Neuron (in vitro differentiated cells): ENCODE data around the gene PLEKHD1.

Experiments used
- H2AFZ ChIP-seq: one replicate; pipeline ENCODE4 v1.6.1; 2013; ENCODE audit warnings: low read depth, mild to moderate bottlenecking, inconsistent platforms, low read length, moderate library complexity
- H3K27me3 ChIP-seq: one replicate; pipeline ENCODE4 v1.6.1; 2013; ENCODE audit warnings: low read length; ENCODE audit not compliant: insufficient read depth
- H3K36me3 ChIP-seq: one replicate; pipeline ENCODE4 v1.6.1; 2013; ENCODE audit warnings: low read length; ENCODE audit not compliant: insufficient read depth
- H3K4me1 ChIP-seq: one replicate; pipeline ENCODE4 v1.6.1; 2013; ENCODE audit warnings: low read length; ENCODE audit not compliant: insufficient read depth
- H3K4me3 ChIP-seq: 2 replicates; pipeline ENCODE4 v1.5.1; 2013; ENCODE audit warnings: mild to moderate bottlenecking, low read length, moderate library complexity
- H3K9me3 ChIP-seq: one replicate; pipeline ENCODE4 v1.6.1; 2013; ENCODE audit warnings: low read length

PLEKHD1 gene

DNA sequence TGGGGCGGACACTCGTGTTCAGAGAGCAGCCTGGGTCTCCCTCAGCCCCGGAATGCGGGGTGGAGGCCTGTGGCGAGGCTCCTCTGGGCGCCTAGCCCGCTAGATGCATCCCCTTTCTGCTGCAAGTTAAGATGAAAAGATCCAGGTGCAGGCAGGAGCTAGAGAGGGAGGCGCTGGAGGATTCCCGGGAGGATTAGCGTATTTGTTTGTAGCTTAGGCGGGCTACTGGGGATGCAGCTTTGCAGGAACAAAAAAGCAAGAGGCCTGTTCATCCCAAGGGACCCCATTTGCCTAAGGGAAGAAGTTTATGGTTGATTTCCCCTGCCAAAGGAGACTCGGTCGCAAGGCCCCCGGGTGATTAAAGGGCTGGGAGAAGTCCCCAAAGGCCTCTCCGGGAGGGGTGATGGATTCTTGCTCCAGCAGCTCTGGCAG is 89.3 kb downstream of the PLEKHD1 start:
- Histone ChIP-seq H3K4me1 (peaks cover 12% of the 10 kb centered on the region), H2AFZ (peak overlapping the region; percentile 80), H3K4me3 (peak overlapping the region; percentile 82), H3K27me3 (no peaks in the 10 kb centered on the region), H3K36me3 (peaks cover 35% of the 10 kb centered on the region), H3K9me3 (peaks cover 17% of the 10 kb centered on the region)

DNA sequence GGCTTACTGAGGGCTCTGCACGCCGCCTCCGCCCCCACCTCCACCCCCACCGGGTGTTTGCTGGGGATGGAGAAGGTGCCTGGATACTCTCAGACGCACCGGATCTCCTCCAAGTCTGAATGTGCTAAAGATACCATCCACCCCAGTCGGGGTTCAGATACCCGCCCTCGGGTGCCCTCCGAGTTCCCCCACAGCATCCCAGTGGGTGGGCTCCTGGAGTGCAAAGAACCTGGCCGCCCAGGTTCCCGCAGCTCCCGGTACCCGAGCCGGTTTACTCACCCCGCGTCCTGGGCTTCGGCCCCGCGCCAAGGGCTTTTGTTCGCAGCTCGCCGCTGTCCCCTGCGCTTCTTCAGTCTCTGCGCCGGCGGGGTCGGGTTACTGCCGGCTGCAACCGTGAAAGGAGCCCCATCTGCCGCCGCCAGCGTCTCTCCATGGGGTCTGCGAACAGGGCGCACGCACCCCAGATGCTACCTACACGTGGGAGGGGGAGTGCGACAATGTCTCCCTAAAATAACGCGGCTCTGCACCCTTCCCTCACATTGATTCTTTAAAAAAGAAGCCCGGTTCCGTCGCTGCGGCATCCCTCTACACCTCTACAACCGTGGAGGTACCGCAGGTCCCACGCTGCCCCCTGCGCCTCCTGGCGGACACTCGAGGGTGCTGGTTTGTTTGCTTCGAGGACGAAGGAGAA is 89.9 kb downstream of the PLEKHD1 start, which contains the start of gene CCDC177:
CCDC177 (minus strand) TSS at position 609 of the 691 bp plus-strand sequence. CDS start 1,249 bp downstream, outside the sequence.
- Histone ChIP-seq H3K9me3 (peaks cover 17% of the 10 kb centered on the region), H2AFZ (peak within 1 kb of the TSS; percentile 80), H3K4me1 (peaks cover 12% of the 10 kb centered on the region), H3K27me3 (no peaks in the 10 kb centered on the region), H3K36me3 (peaks cover 31% of the 10 kb centered on the region), H3K4me3 (peak within 1 kb of the TSS; percentile 82)

DNA sequence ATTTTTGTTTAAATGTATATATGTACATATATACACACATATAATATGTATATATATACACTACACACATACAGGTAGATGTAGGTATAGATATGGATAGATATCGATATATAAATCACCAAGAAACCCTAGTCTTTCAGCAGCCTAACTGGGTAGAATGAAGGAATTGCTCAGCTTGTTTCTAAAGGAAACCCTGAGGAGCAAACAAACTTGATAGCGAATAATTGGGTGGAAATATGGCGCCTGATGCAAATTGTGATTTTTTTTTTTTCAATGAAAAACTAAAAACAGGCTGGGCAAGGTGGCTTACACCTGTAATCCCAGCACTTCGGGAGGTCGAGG is 90.4 kb downstream of the PLEKHD1 start:
- H3K36me3 ChIP-seq: peaks cover 26% of the 10 kb centered on the region
- H3K4me3 ChIP-seq: peak overlapping the region; percentile 82
- H3K27me3 ChIP-seq: no peaks in the 10 kb centered on the region

DNA sequence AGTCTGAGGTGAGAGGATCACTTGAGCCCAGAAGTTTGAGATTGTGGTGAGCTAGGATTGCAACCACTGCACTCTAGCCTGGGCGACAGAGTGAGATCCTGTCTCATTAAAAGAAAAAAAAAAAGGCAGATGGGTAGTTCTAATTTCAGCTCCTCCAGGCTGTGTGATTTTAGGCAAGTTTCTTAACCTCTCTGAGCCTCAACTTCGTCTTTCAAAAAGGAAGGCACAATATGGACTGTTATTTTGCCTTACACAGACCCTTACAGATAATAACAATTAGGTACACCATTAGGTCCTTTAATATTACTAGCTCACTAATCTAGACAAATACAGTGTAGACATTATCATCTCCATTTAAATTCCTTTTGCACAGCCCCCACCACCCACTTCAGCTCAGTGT is 94.9 kb downstream of the PLEKHD1 start:
- H2AFZ ChIP-seq: no peak overlapping the region
- H3K36me3 ChIP-seq: no peaks in the 10 kb centered on the region
- H3K27me3 ChIP-seq: no peaks in the 10 kb centered on the region
- no peaks in the 10 kb centered on the region for H3K4me1 ChIP-seq
- H3K4me3 ChIP-seq: no peak overlapping the region
- H3K9me3 ChIP-seq: no peaks in the 10 kb centered on the region

More for the DNA sequence above, 90.4 kb downstream of the PLEKHD1 start:
- Histone ChIP-seq H3K4me1 (peaks cover 8% of the 10 kb centered on the region), H3K9me3 (peaks cover 17% of the 10 kb centered on the region), H2AFZ (peak overlapping the region; percentile 80)

DNA sequence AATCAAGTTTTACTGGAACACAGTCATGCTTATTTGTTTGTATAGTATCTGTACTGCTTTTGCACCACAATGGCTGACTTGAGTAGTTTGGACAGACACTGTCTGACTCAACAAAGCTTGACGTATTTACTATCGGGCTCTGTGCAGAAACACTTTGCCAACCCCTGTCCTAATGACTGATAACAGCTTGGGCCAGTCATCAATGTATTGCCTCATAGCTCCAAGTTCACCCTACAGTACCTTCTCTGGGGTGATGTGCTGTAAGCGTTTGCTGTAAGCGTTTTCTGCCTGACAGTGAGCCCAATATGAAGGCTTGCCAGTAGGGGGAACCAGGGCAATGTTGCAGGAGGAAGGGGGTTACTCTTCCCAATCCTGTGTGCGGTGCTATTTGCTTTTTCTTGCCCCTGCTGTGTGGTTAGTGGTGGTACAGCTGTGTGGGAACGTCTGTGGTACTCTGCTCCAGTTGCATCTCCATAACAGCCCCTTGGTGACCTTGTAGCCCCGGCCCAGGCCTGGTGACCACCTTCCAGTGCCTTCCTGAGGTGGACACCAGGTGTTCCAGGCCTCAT is 95.6 kb downstream of the PLEKHD1 start:
- H3K27me3 ChIP-seq: no peaks in the 10 kb centered on the region
- no peak overlapping the region for H3K4me3 ChIP-seq
- H3K4me1 ChIP-seq: no peaks in the 10 kb centered on the region
- no peaks in the 10 kb centered on the region for H3K36me3 ChIP-seq
- H3K9me3 ChIP-seq: no peaks in the 10 kb centered on the region
- no peak overlapping the region for H2AFZ ChIP-seq
